ENCODE data around the gene ABCA2.

ABCA2 gene

GRCh38 chr9:136958473-136958872 lies 69.6 kb downstream of the ABCA2 start:
- no peak overlapping the region for H3K4me3 ChIP-seq (replicated peaks; ENCODE audit: low read depth, low read length)
- H3K27me3 ChIP-seq (replicated peaks; ENCODE audit: control insufficient read depth, insufficient read depth, low read length), result peaks cover 1% of the 10 kb centered on the region; the same call in 1 of the 2 replicates
- no peak for DNase-seq (ENCODE audit: extremely low read depth, insufficient read length)
- no peaks in the 10 kb centered on the region for H3K36me3 ChIP-seq (ENCODE audit: control insufficient read depth, insufficient read depth, low read length)
- TF ChIP-seq, protein P1, sequence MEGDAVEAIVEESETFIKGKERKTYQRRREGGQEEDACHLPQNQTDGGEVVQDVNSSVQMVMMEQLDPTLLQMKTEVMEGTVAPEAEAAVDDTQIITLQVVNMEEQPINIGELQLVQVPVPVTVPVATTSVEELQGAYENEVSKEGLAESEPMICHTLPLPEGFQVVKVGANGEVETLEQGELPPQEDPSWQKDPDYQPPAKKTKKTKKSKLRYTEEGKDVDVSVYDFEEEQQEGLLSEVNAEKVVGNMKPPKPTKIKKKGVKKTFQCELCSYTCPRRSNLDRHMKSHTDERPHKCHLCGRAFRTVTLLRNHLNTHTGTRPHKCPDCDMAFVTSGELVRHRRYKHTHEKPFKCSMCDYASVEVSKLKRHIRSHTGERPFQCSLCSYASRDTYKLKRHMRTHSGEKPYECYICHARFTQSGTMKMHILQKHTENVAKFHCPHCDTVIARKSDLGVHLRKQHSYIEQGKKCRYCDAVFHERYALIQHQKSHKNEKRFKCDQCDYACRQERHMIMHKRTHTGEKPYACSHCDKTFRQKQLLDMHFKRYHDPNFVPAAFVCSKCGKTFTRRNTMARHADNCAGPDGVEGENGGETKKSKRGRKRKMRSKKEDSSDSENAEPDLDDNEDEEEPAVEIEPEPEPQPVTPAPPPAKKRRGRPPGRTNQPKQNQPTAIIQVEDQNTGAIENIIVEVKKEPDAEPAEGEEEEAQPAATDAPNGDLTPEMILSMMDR (IDR thresholded peaks at IDR 0.05; ENCODE audit: insufficient read depth, low read length, poor library complexity, severe bottlenecking), result no peak

DNA sequence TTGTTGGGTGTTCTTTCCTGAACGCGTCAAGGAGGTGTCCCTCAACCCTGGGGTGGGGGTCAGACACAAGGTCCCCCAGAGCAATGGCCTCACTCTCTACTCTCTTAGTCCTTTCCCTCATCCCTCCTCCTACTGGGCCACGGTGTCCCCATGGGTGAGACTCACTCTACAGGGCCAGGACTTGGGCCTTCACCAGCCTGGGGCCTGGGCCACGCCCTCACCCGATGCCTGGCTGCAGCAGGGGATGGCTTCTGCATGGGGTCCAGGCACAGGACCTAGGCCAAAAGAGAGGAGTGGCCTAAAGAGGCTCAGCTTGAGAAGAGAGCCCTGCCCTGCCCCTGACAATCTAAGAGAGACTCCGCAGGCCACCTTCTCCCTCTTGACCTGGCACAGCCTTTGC lies 70.1 kb downstream of the ABCA2 start:
- TF ChIP-seq, protein P1 (IDR thresholded peaks at IDR 0.05; ENCODE audit: insufficient read depth, low read length, poor library complexity, severe bottlenecking), result no peak

GRCh38 chr9:136957461-136957860 lies 70.6 kb downstream of the ABCA2 start:
- Histone ChIP-seq H3K36me3 (ENCODE audit: control insufficient read depth, insufficient read depth, low read length) (no peaks in the 10 kb centered on the region), H3K27me3 (replicated peaks; ENCODE audit: control insufficient read depth, insufficient read depth, low read length) (peaks cover 1% of the 10 kb centered on the region; the same call in 1 of the 2 replicates), H3K4me3 (replicated peaks; ENCODE audit: low read depth, low read length) (no peak overlapping the region)
- DNase-seq (ENCODE audit: extremely low read depth, insufficient read length), result no peak
- TF ChIP-seq, protein P1 (IDR thresholded peaks at IDR 0.05; ENCODE audit: insufficient read depth, low read length, poor library complexity, severe bottlenecking), result no peak

More for the DNA sequence above, 70.1 kb downstream of the ABCA2 start:
- no peak overlapping the region for H3K4me3 ChIP-seq (replicated peaks; ENCODE audit: low read depth, low read length)
- no peak for DNase-seq (ENCODE audit: extremely low read depth, insufficient read length)
- no peaks in the 10 kb centered on the region for H3K36me3 ChIP-seq (ENCODE audit: control insufficient read depth, insufficient read depth, low read length)
- peaks cover 1% of the 10 kb centered on the region; the same call in 1 of the 2 replicates for H3K27me3 ChIP-seq (replicated peaks; ENCODE audit: control insufficient read depth, insufficient read depth, low read length)

Measured in GM06990 (cell line).